ENCODE measurements around the gene MTERF4.

GRCh38 chr2:241139531-241140444, 37.7 kb upstream of the MTERF4 start:
- TF ChIP-seq GATA2 (IDR thresholded peaks at IDR 0.05; ENCODE audit: low read depth, low read length): no peak
- TF ChIP-seq GATA3 (IDR thresholded peaks at IDR 0.05; ENCODE audit: low read depth, low read length): no peak
